ENCODE measurements around the gene SET.
A peak's percentile ranks its signal among the peaks of the same experiment; 100 is the strongest.
"Not testable (repeated sequence)": the region's sequence is repeated elsewhere in the genome, so short reads cannot be mapped to it uniquely, and the experiment has no call there.

Gene SET

GRCh38 chr9:128699096-128699795 is 10.2 kb downstream of the SET start:
- not testable (repeated sequence) for H3K9me3 Mint-ChIP-seq, H3K27me3 Mint-ChIP-seq, DNase-seq, H3K4me3 Mint-ChIP-seq, H3K27ac Mint-ChIP-seq
- peaks cover 37% of the 10 kb centered on the region for H3K36me3 Mint-ChIP-seq (ENCODE audit: low read depth)
- peaks cover 18% of the 10 kb centered on the region for H3K4me1 Mint-ChIP-seq (ENCODE audit: low read depth)

- Mint-ChIP-seq H3K27me3 (no peaks in the 10 kb centered on the region), H3K27ac (no peak overlapping the region), H3K4me1 (ENCODE audit: low read depth) (peaks cover 17% of the 10 kb centered on the region), H3K36me3 (ENCODE audit: low read depth) (peaks cover 16% of the 10 kb centered on the region), H3K9me3 (no peaks in the 10 kb centered on the region), H3K4me3 (peak overlapping the region; percentile 59)
- no peak for DNase-seq
These were observed 12.3 kb downstream of the SET start for GRCh38 chr9:128701227-128701854.

GRCh38 chr9:128702445-128702948 is 13.5 kb downstream of the SET start, which contains the start of gene PKN3:
Gene PKN3, plus strand, starts transcription at chr9:128702503. Its CDS starts 413 bp downstream, at chr9:128702916.
- Mint-ChIP-seq H3K27ac (peak within 1 kb of the TSS; percentile 70), H3K9me3 (no peaks in the 10 kb centered on the region), H3K4me1 (ENCODE audit: low read depth) (peaks cover 16% of the 10 kb centered on the region), H3K4me3 (peak within 1 kb of the TSS; percentile 76), H3K27me3 (no peaks in the 10 kb centered on the region), H3K36me3 (ENCODE audit: low read depth) (peaks cover 5% of the 10 kb centered on the region)
- DNase-seq, result peak; percentile 91

GRCh38 chr9:128702949-128703615 is 14.1 kb downstream of the SET start:
- Mint-ChIP-seq H3K27ac (peak overlapping the region; percentile 64), H3K9me3 (no peaks in the 10 kb centered on the region), H3K36me3 (ENCODE audit: low read depth) (no peaks in the 10 kb centered on the region), H3K4me3 (peak overlapping the region; percentile 76), H3K4me1 (ENCODE audit: low read depth) (peaks cover 16% of the 10 kb centered on the region), H3K27me3 (no peaks in the 10 kb centered on the region)
- peak; percentile 62 for DNase-seq

DNA sequence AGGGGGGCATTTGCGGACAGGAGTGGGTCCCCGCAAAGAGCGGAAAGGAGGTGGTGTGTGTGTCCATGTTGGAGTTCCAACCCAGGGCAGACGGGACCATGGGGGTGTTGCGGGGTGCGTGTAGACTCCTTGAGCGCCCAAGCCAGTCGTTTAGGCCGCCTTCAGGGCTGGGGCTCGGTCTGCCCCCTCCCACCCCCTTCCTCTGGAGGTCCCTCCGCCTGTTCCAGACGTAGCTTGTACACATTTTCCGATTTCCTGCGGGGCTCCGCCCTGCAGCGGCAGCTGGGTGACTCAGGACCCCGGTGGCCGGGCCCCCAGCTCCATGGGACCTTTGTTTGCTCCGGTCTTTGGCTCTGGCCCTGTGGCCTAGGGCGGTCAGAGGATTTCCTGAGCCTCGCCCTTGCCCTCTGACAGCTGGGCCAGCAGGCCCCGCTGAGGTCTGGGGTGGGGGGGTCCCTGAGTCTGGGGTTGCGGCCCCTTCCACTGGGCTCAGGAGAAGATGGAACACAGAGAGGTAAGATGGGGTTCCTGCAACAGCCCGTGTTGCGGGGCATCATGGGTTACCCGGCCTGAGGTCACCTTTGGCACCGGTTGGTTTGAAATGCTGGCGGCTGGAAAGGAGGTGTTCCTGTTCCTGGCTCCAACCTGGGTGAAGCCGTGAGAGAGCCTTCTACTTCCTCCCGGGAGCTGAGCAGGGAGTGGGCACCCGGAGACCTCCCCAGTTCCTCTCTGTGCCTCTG is 14.8 kb downstream of the SET start:
- Mint-ChIP-seq H3K4me1 (ENCODE audit: low read depth) (peaks cover 16% of the 10 kb centered on the region), H3K4me3 (peak overlapping the region; percentile 76), H3K27me3 (no peaks in the 10 kb centered on the region), H3K27ac (peak overlapping the region; percentile 64), H3K36me3 (ENCODE audit: low read depth) (no peaks in the 10 kb centered on the region), H3K9me3 (no peaks in the 10 kb centered on the region)
- no peak for DNase-seq

DNA sequence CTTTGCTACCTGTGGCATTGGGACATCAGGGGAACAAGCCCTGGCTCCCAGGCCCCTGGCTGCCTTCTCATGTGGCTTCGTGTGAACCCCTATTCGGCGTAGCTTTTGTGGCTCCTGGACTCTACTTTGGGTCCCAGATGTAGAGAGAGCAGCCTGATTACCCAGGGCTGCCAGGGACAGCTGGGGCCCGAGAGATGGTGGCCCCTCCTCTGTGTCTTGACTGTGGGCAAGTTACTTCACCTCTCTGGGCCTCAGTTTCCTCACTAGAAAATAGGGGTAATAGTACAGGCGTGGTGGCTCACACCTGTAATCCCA is 15.3 kb downstream of the SET start:
- Mint-ChIP-seq H3K27ac (no peak overlapping the region), H3K4me3 (no peak overlapping the region), H3K36me3 (ENCODE audit: low read depth) (no peaks in the 10 kb centered on the region), H3K4me1 (ENCODE audit: low read depth) (peaks cover 16% of the 10 kb centered on the region), H3K9me3 (no peaks in the 10 kb centered on the region), H3K27me3 (no peaks in the 10 kb centered on the region)
- no peak for DNase-seq

GRCh38 chr9:128705051-128705965 is 16.3 kb downstream of the SET start:
- H3K27ac Mint-ChIP-seq, result no peak overlapping the region
- no peaks in the 10 kb centered on the region for H3K36me3 Mint-ChIP-seq (ENCODE audit: low read depth)
- no peaks in the 10 kb centered on the region for H3K27me3 Mint-ChIP-seq
- no peak overlapping the region for H3K4me3 Mint-ChIP-seq
- H3K9me3 Mint-ChIP-seq, result no peaks in the 10 kb centered on the region
- peaks cover 16% of the 10 kb centered on the region for H3K4me1 Mint-ChIP-seq (ENCODE audit: low read depth)
- DNase-seq, result no peak

- peaks cover 16% of the 10 kb centered on the region for H3K4me1 Mint-ChIP-seq (ENCODE audit: low read depth)
- H3K9me3 Mint-ChIP-seq, result no peaks in the 10 kb centered on the region
- no peak overlapping the region for H3K4me3 Mint-ChIP-seq
These were observed 17.0 kb downstream of the SET start for GRCh38 chr9:128706045-128706444.

DNA sequence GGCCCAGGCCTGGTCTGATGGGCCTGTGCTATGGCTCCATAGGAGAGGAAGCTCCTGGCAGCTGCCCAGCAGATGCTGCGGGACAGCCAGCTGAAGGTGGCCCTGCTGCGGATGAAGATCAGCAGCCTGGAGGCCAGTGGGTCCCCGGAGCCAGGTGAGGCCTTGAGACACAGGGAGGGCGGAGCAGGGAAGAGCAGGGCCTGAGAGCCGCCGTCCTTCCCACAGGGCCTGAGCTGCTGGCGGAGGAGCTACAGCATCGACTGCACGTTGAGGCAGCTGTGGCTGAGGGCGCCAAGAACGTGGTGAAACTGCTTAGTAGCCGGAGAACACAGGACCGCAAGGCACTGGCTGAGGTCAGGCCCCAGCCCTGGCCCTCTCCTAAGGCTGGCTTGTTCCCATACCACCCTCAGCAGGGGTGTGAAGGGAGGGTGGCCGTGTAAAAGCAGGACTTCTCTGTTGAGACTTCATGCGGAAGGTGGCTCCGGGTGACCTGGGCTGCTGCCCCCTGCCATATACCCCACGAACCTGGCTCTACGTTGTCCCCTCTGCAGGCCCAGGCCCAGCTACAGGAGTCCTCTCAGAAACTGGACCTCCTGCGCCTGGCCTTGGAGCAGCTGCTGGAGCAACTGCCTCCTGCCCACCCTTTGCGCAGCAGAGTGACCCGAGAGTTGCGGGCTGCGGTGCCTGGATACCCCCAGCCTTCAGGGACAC is 17.8 kb downstream of the SET start:
- H3K27ac Mint-ChIP-seq, result no peak overlapping the region
- no peaks in the 10 kb centered on the region for H3K27me3 Mint-ChIP-seq
- no peak for DNase-seq

More at GRCh38 chr9:128706045-128706444, 17.0 kb downstream of the SET start:
- Mint-ChIP-seq H3K27ac (no peak overlapping the region), H3K27me3 (no peaks in the 10 kb centered on the region), H3K36me3 (ENCODE audit: low read depth) (no peaks in the 10 kb centered on the region)
- DNase-seq, result no peak

GRCh38 chr9:128707446-128707845 is 18.4 kb downstream of the SET start:
- H3K36me3 Mint-ChIP-seq (ENCODE audit: low read depth), result no peaks in the 10 kb centered on the region

More for the DNA sequence above, 17.8 kb downstream of the SET start:
- Mint-ChIP-seq H3K36me3 (ENCODE audit: low read depth) (no peaks in the 10 kb centered on the region), H3K9me3 (no peaks in the 10 kb centered on the region), H3K4me1 (ENCODE audit: low read depth) (peaks cover 9% of the 10 kb centered on the region), H3K4me3 (no peak overlapping the region)

DNA sequence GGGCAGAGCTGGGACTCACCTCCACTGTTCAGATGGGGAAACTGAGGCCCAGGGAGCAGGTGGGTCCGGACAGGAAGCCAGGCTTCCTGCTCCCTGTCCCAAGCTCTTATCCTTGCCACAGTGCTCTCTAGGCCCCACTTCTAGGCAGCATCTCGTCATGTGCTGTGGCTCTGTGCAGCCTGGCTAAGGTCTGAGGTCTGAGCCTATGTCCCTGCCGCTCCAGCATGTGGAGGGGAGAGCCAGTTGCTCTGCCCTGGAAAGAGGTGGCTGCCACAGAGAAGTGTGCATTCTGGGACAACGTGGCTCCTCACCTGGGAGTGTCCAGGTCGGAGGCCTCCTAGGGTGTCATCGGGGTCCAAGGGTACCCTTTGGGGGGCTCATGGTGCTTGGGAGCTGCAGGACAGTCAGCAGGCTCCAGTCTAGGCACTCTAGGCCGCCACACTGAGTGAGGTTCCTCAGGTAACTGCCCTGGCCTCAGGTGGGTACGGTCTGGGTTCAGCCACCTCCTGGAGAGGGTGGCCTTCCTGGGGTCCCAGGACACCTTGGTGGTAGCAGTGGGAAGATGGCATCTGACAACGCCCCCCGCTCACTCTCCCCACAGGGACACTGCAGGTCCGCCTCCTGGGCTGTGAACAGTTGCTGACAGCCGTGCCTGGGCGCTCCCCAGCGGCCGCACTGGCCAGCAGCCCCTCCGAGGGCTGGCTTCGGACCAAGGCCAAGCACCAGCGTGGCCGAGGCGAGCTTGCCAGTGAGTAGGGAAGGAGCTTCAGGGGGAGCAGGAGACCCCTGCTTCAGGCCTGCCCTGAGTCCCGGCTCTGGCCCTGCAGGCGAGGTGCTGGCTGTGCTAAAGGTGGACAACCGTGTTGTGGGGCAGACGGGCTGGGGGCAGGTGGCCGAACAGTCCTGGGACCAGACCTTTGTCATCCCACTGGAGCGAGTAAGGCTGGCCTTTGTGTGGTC is 23.7 kb downstream of the SET start:
- Mint-ChIP-seq H3K4me3 (no peak overlapping the region), H3K4me1 (ENCODE audit: low read depth) (no peaks in the 10 kb centered on the region), H3K27ac (no peak overlapping the region), H3K36me3 (ENCODE audit: low read depth) (peaks cover 2% of the 10 kb centered on the region), H3K9me3 (no peaks in the 10 kb centered on the region), H3K27me3 (no peaks in the 10 kb centered on the region)
- no peak for DNase-seq

More at GRCh38 chr9:128707446-128707845, 18.4 kb downstream of the SET start:
- Mint-ChIP-seq H3K4me1 (ENCODE audit: low read depth) (peaks cover 6% of the 10 kb centered on the region), H3K27ac (no peak overlapping the region), H3K27me3 (no peaks in the 10 kb centered on the region), H3K9me3 (no peaks in the 10 kb centered on the region), H3K4me3 (no peak overlapping the region)
- no peak for DNase-seq

DNA sequence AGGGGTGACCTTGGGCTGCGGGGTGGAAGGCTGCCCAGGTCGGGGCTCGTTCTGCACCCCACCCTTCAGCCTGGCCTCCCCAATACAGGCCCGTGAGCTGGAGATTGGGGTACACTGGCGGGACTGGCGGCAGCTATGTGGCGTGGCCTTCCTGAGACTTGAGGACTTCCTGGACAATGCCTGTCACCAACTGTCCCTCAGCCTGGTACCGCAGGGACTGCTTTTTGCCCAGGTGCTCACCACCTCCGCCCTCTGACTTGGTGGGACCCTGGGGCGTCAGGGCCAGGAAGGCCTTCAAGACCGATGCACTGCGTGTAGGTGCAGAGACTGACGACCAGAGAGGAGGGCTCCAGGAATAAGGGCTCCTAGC is 24.4 kb downstream of the SET start:
- Mint-ChIP-seq H3K9me3 (no peaks in the 10 kb centered on the region), H3K4me3 (no peak overlapping the region), H3K27ac (no peak overlapping the region), H3K4me1 (ENCODE audit: low read depth) (no peaks in the 10 kb centered on the region), H3K27me3 (no peaks in the 10 kb centered on the region), H3K36me3 (ENCODE audit: low read depth) (peaks cover 2% of the 10 kb centered on the region)
- DNase-seq, result no peak

All from activated T-cell treated with anti-CD3 and anti-CD28 coated beads, Interleukin-2, amount 50 U/mL, for 24 hours (primary cell).